DOHH2 (cell line): ENCODE data around the gene BECN2.

Source experiments
- EZH2phosphoT487 ChIP-seq: fragments of 200-600 bp; sonication (generic); IDR thresholded peaks from 2 replicates; pipeline ENCODE4 v1.6.1; 2017; ENCODE audit warnings: borderline replicate concordance, mild to moderate bottlenecking, antibody characterized with exemption, low read length, moderate library complexity, mixed read lengths
- TF ChIP-seq, protein P1 (sequence below): fragments of 200-600 bp; sonication (generic); IDR thresholded peaks from one replicate; pipeline ENCODE4 v1.5.1; 2014; ENCODE audit warnings: antibody characterized with exemption, mild to moderate bottlenecking, low read depth, low read length; ENCODE audit not compliant: poor library complexity, severe bottlenecking

- TF ChIP-seq, protein P1, sequence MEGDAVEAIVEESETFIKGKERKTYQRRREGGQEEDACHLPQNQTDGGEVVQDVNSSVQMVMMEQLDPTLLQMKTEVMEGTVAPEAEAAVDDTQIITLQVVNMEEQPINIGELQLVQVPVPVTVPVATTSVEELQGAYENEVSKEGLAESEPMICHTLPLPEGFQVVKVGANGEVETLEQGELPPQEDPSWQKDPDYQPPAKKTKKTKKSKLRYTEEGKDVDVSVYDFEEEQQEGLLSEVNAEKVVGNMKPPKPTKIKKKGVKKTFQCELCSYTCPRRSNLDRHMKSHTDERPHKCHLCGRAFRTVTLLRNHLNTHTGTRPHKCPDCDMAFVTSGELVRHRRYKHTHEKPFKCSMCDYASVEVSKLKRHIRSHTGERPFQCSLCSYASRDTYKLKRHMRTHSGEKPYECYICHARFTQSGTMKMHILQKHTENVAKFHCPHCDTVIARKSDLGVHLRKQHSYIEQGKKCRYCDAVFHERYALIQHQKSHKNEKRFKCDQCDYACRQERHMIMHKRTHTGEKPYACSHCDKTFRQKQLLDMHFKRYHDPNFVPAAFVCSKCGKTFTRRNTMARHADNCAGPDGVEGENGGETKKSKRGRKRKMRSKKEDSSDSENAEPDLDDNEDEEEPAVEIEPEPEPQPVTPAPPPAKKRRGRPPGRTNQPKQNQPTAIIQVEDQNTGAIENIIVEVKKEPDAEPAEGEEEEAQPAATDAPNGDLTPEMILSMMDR: no peak
- TF ChIP-seq EZH2phosphoT487: no peak
Observed at GRCh38 chr1:241999026-241999425, 41.5 kb downstream of the BECN2 start, which contains the start of gene MAP1LC3C.
